ENCODE results near the gene ANKRD66.

GRCh38 chr6:46777476-46778346 lies 31.0 kb downstream of the ANKRD66 start:
- no peak for TF ChIP-seq CTCF (conservative IDR thresholded peaks at IDR 0.05)
- no peak for TF ChIP-seq ZFX (IDR thresholded peaks at IDR 0.05)

Data from C4-2B (cell line).